SU-DHL-6 (cell line): Measurements from ENCODE around the gene LDHA.

Experiments
- H2AFZ ChIP-seq: fragments of 200-600 bp; sonication (generic); 2 replicates; pipeline ENCODE4 v1.6.1; 2014; ENCODE audit warnings: low read depth, mild to moderate bottlenecking, moderate library complexity, mixed read lengths, antibody characterized with exemption, low read length; ENCODE audit not compliant: severe bottlenecking
- H3F3A ChIP-seq: fragments of 200-600 bp; shearing (Covaris generic); 2 replicates; pipeline ENCODE4 v1.6.0; 2016; ENCODE audit warnings: antibody characterized with exemption, mild to moderate bottlenecking; ENCODE audit not compliant: insufficient read depth
- H3K27ac ChIP-seq: fragments of 200-600 bp; sonication (generic); 2 replicates; pipeline ENCODE4 v1.5.1; 2016; ENCODE audit warnings: low read depth, mild to moderate bottlenecking, low read length, moderate library complexity, mixed read lengths
- H3K27me3 ChIP-seq: fragments of 200-600 bp; sonication (generic), shearing (Covaris generic); 2 replicates; pipeline ENCODE4 v1.6.0; 2014; ENCODE audit warnings: mild to moderate bottlenecking, low read length
- H3K36me3 ChIP-seq: fragments of 200-600 bp; sonication (generic); 2 replicates; pipeline ENCODE4 v1.6.1; 2014; ENCODE audit warnings: mild to moderate bottlenecking, low read length, mixed read lengths
- H3K4me2 ChIP-seq: fragments of 300-600, 200-600 bp; shearing (Covaris generic), sonication (generic); 2 replicates; pipeline ENCODE4 v1.6.0; 2014; ENCODE audit warnings: low read length, low read depth, mild to moderate bottlenecking; ENCODE audit not compliant: poor library complexity, severe bottlenecking
- H3K4me3 ChIP-seq: fragments of 200-600 bp; sonication (generic); 2 replicates; pipeline ENCODE4 v1.5.1; 2014; ENCODE audit warnings: antibody characterized with exemption, low read length, mild to moderate bottlenecking, mixed read lengths; ENCODE audit not compliant: insufficient read depth, poor library complexity, severe bottlenecking
- H3K79me2 ChIP-seq: fragments of 200-600 bp; sonication (generic); 2 replicates; pipeline ENCODE4 v1.6.1; 2014; ENCODE audit warnings: mild to moderate bottlenecking, low read length, moderate library complexity; ENCODE audit not compliant: insufficient read depth
- H3K9ac ChIP-seq: fragments of 200-600 bp; sonication (generic); 2 replicates; pipeline ENCODE4 v1.7.0; 2014; ENCODE audit warnings: mild to moderate bottlenecking, low read length
- H3K9me2 ChIP-seq: fragments of 200-600 bp; sonication (generic); replicated peaks from 2 replicates; pipeline ENCODE4 v1.6.1; 2014; ENCODE audit warnings: low read length; ENCODE audit not compliant: insufficient read depth
- H3K9me3 ChIP-seq: fragments of 200-600 bp; sonication (generic); 2 replicates; pipeline ENCODE4 v1.6.1; 2014; ENCODE audit warnings: low read length, mixed read lengths; ENCODE audit not compliant: insufficient read depth
- H4K20me1 ChIP-seq: fragments of 200-600 bp; sonication (generic); 2 replicates; pipeline ENCODE4 v1.6.1; 2014; ENCODE audit warnings: low read depth, mild to moderate bottlenecking, antibody characterized with exemption, low read length, moderate library complexity, mixed read lengths
- CTCF ChIP-seq: fragments of 200-600 bp; sonication (generic); IDR thresholded peaks from one replicate; pipeline ENCODE4 v1.5.1; 2017; ENCODE audit warnings: antibody characterized with exemption, mild to moderate bottlenecking, low read length, moderate library complexity; ENCODE audit not compliant: insufficient read depth, poor library complexity, severe bottlenecking
- EZH2phosphoT487 ChIP-seq: fragments of 200-600 bp; sonication (generic), shearing (Covaris generic); conservative IDR thresholded peaks from 2 replicates; pipeline ENCODE4 v1.6.1; 2018; ENCODE audit warnings: mild to moderate bottlenecking, antibody characterized with exemption, low read length, moderate library complexity, mixed read lengths

Gene LDHA

DNA sequence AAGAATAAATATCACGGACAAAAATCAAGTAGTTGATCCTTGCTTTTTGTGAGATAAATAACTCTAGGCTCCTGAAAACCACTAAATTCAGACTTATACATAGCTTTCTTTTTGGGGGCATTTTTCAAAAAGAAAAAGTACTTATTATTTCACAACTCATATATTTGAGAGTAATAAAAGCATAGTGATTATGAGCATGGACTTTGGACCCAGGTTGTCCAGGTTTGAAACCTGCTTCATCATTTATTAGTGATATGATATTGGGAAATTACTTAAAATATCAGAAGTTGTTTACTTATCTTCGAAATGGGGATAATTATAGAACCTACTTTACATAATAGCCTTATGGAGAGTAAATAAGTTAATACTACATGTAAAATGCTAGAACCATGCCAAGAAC lies 44.3 kb downstream of the LDHA start:
- TF ChIP-seq EZH2phosphoT487 = no peak
- no peak for TF ChIP-seq CTCF
- Histone ChIP-seq H3F3A (no peaks in the 10 kb centered on the region), H3K9me3 (peaks cover 8% of the 10 kb centered on the region; the same call in 1 of the 2 replicates), H3K27me3 (no peaks in the 10 kb centered on the region), H3K27ac (no peak overlapping the region), H2AFZ (no peak overlapping the region), H3K9ac (no peak overlapping the region), H3K4me3 (no peak overlapping the region), H4K20me1 (no peaks in the 10 kb centered on the region), H3K4me2 (no peak overlapping the region), H3K36me3 (0 out of 2 replicates have a peak, but pooled peaks cover 5% of the 10 kb centered on the region), H3K9me2 (no peaks in the 10 kb centered on the region), H3K79me2 (no peaks in the 10 kb centered on the region)

GRCh38 chr11:18449251-18449650 lies 54.9 kb downstream of the LDHA start:
- no peaks in the 10 kb centered on the region for H3F3A ChIP-seq
- H3K79me2 ChIP-seq = no peaks in the 10 kb centered on the region
- no peaks in the 10 kb centered on the region for H3K9me2 ChIP-seq
- H3K4me2 ChIP-seq = no peak overlapping the region
- H3K27ac ChIP-seq = no peak overlapping the region
- H3K36me3 ChIP-seq = no peaks in the 10 kb centered on the region
- no peaks in the 10 kb centered on the region for H3K27me3 ChIP-seq
- H2AFZ ChIP-seq = no peak overlapping the region
- no peak overlapping the region for H3K9ac ChIP-seq
- TF ChIP-seq EZH2phosphoT487 = no peak
- H3K9me3 ChIP-seq = no peaks in the 10 kb centered on the region
- H4K20me1 ChIP-seq = no peaks in the 10 kb centered on the region
- no peak overlapping the region for H3K4me3 ChIP-seq

DNA sequence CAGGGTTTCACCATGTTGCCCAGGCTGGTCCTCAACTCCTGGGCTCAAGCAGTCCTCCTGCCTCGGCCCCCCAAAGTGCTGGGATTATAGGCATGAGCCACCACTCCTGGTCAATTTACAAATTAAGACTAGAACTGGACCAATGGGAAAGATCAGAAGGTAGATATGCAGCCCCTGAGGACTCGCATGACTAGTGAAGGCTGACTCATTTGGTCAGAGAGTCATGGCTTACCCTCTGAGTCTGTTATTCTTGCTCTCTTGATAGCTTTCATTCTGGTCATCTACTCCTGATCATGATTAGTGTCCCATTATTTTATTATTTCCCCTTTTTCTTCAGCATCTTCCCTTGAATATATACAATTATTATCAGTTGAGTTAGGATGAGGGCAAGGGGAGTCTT lies 58.6 kb downstream of the LDHA start:
- Histone ChIP-seq H3F3A (no peaks in the 10 kb centered on the region), H3K27me3 (no peaks in the 10 kb centered on the region), H3K9ac (no peak overlapping the region), H3K4me3 (no peak overlapping the region), H3K36me3 (no peaks in the 10 kb centered on the region), H3K79me2 (no peaks in the 10 kb centered on the region), H4K20me1 (no peaks in the 10 kb centered on the region), H3K4me2 (no peak overlapping the region), H2AFZ (no peak overlapping the region), H3K27ac (no peak overlapping the region), H3K9me2 (no peaks in the 10 kb centered on the region), H3K9me3 (no peaks in the 10 kb centered on the region)
- no peak for TF ChIP-seq CTCF
- no peak for TF ChIP-seq EZH2phosphoT487

DNA sequence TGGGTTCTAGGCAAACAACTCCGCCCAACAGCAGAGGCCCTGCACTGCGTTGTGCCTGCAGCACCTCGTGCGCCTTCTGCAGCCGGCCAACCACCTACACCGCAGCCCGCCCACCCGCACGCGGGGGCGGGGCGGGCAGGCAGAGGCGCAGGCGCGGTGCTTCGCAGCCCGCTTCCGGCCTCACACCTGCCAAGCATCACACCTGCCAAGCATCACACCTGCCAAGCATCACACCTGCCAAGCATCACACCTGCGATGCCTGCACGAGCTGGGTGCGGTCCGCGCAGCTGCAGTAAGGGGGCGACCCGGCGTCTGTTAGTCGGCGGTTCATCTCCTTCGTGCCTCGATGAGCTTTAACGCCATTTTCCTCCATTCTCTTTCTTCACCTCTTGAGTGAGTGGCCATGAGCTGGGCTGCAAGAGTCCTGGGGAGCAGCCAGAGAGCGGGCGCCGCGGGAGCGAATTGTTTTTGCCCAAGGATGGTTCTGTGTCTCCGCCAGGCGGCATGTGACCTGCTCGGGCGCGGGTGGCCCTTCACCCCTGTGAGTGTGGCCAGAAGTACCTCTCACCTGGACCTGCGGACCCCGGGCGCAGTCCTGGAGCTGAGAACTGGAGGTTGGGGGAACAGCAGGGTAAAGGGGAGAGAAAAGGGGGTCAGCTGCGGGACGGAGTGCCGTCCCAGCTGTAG lies 61.5 kb downstream of the LDHA start, which contains the start of gene LDHAL6A:
Gene LDHAL6A (plus strand): TSS at position 171 of the 687 bp plus-strand sequence. CDS start 825 bp downstream, outside the sequence.
- no peaks in the 10 kb centered on the region for H3K27me3 ChIP-seq
- H3F3A ChIP-seq = no peaks in the 10 kb centered on the region
- H3K4me3 ChIP-seq = no peak within 1 kb of the TSS
- no peak within 1 kb of the TSS for H3K27ac ChIP-seq
- no peaks in the 10 kb centered on the region for H3K9me3 ChIP-seq
- H4K20me1 ChIP-seq = no peaks in the 10 kb centered on the region
- TF ChIP-seq CTCF (no peak), EZH2phosphoT487 (no peak)
- H3K9me2 ChIP-seq = no peaks in the 10 kb centered on the region
- no peaks in the 10 kb centered on the region for H3K36me3 ChIP-seq
- H2AFZ ChIP-seq = no peak within 1 kb of the TSS
- no peak within 1 kb of the TSS for H3K9ac ChIP-seq
- H3K4me2 ChIP-seq = no peak within 1 kb of the TSS
- H3K79me2 ChIP-seq = no peaks in the 10 kb centered on the region
